B cell (primary cell): ENCODE data around the gene SLC24A3.

Source experiments
- CTCF ChIP-seq: fragments of 200-600 bp; IDR thresholded peaks from one replicate; pipeline ENCODE4 v1.8.0; 2022; ENCODE audit warnings: antibody characterized with exemption, mild to moderate bottlenecking
- EZH2 ChIP-seq: IDR thresholded peaks from 2 replicates; pipeline ENCODE4 v1.6.1; 2012; ENCODE audit warnings: borderline replicate concordance, low read depth, mild to moderate bottlenecking, moderate library complexity, low read length; ENCODE audit not compliant: insufficient read depth, poor library complexity, severe bottlenecking

GRCh38 chr20:19769507-19769906, 557.1 kb downstream of the SLC24A3 start:
- TF ChIP-seq CTCF (no peak), EZH2 (no peak)
